SK-N-SH treated with all-trans-retinoic acid at 6 μM for 48 hours (cell line): Measurements from ENCODE around the gene ZDHHC5.
A peak's percentile ranks its signal among the peaks of the same experiment; 100 is the strongest.

Source experiments
- ATAC-seq: fragments of 200-7000 bp; cut with Tn5 transposase; 3 replicates; pipeline ENCODE4 v1.9.1; 2020; ENCODE audit warnings: mild to moderate bottlenecking, moderate library complexity
- ARNTL ChIP-seq: fragments of 450-650 bp; formaldehyde crosslinking; IDR thresholded peaks from 2 replicates; pipeline ENCODE4 v1.5.0; 2020; ENCODE audit warnings: low read depth, mild to moderate bottlenecking, moderate library complexity, borderline replicate concordance
- BACH2 ChIP-seq: fragments of 250-450 bp; sonication (Bioruptor Pico); IDR thresholded peaks from 2 replicates; pipeline ENCODE4 v1.9.0; 2021; ENCODE audit warnings: mild to moderate bottlenecking, borderline replicate concordance
- ESRRG ChIP-seq: fragments of 250-450 bp; sonication (Bioruptor Pico); IDR thresholded peaks from 2 replicates; pipeline ENCODE4 v1.6.1; 2021; ENCODE audit warnings: mild to moderate bottlenecking
- GLIS3 ChIP-seq: fragments of 250-450 bp; sonication (Bioruptor Pico); IDR thresholded peaks from 2 replicates; pipeline ENCODE4 v1.5.0; 2020; ENCODE audit warnings: mild to moderate bottlenecking, moderate library complexity
- OSR1 ChIP-seq: fragments of 250-450 bp; sonication (Bioruptor Pico); IDR thresholded peaks from 2 replicates; pipeline ENCODE4 v1.8.0; 2022; ENCODE audit warnings: moderate library complexity, mild to moderate bottlenecking, inconsistent platforms
- PPARA ChIP-seq: fragments of 250-450 bp; sonication (Bioruptor Pico); IDR thresholded peaks from 2 replicates; pipeline ENCODE4 v1.5.0; 2020; ENCODE audit warnings: mild to moderate bottlenecking, borderline replicate concordance
- RARB ChIP-seq: fragments of 250-450 bp; sonication (Bioruptor Pico); IDR thresholded peaks from 2 replicates; pipeline ENCODE4 v1.8.0; 2021; ENCODE audit warnings: mild to moderate bottlenecking, moderate library complexity
- SNAI2 ChIP-seq: fragments of 250-450 bp; sonication (Bioruptor Pico); IDR thresholded peaks from 2 replicates; pipeline ENCODE4 v1.5.0; 2020; ENCODE audit warnings: mild to moderate bottlenecking, moderate library complexity
- TCF4 ChIP-seq: fragments of 250-450 bp; sonication (Bioruptor Pico); IDR thresholded peaks from 2 replicates; pipeline ENCODE4 v1.8.0; 2021; ENCODE audit warnings: mild to moderate bottlenecking, moderate library complexity, borderline replicate concordance
- TOX ChIP-seq: fragments of 250-450 bp; sonication (Bioruptor Pico); IDR thresholded peaks from 2 replicates; pipeline ENCODE4 v1.8.0; 2021; ENCODE audit warnings: mild to moderate bottlenecking, moderate library complexity, borderline replicate concordance
- ZFP3 ChIP-seq: fragments of 250-450 bp; sonication (Bioruptor Pico); IDR thresholded peaks from 2 replicates; pipeline ENCODE4 v1.5.0; 2020; ENCODE audit warnings: mild to moderate bottlenecking, moderate library complexity
- ZFP30 ChIP-seq: fragments of 450-650 bp; formaldehyde crosslinking; IDR thresholded peaks from 2 replicates; pipeline ENCODE4 v1.5.0; 2022; ENCODE audit warnings: mild to moderate bottlenecking, moderate library complexity
- ZNF565 ChIP-seq: fragments of 450-650 bp; formaldehyde crosslinking; conservative IDR thresholded peaks from 2 replicates; pipeline ENCODE4 v1.5.0; 2020; ENCODE audit warnings: low read depth, mild to moderate bottlenecking, moderate library complexity
- ZNF70 ChIP-seq: fragments of 450-650 bp; formaldehyde crosslinking; IDR thresholded peaks from 2 replicates; pipeline ENCODE4 v1.5.0; 2020; ENCODE audit warnings: mild to moderate bottlenecking, moderate library complexity
- TF ChIP-seq, protein P1 (sequence below): fragments of 250-450 bp; sonication (Bioruptor Pico); IDR thresholded peaks from 2 replicates; pipeline ENCODE4 v1.8.0; 2021; ENCODE audit warnings: low read depth, mild to moderate bottlenecking, moderate library complexity, borderline replicate concordance
- TF ChIP-seq, protein P2 (sequence below): fragments of 250-450 bp; sonication (Bioruptor Pico); IDR thresholded peaks from 2 replicates; pipeline ENCODE4 v1.8.0; 2020; ENCODE audit warnings: mild to moderate bottlenecking, moderate library complexity, borderline replicate concordance
- TF ChIP-seq, protein P3 (sequence below): fragments of 250-450 bp; sonication (Bioruptor Pico); IDR thresholded peaks from 2 replicates; pipeline ENCODE4 v1.5.0; 2020; ENCODE audit warnings: mild to moderate bottlenecking, moderate library complexity
- TF ChIP-seq, protein P4 (sequence below): fragments of 250-450 bp; sonication (Bioruptor Pico); IDR thresholded peaks from 2 replicates; pipeline ENCODE4 v1.5.1; 2021; ENCODE audit warnings: mild to moderate bottlenecking, moderate library complexity
- TF ChIP-seq, protein P5 (sequence below): fragments of 250-450 bp; sonication (Bioruptor Pico); IDR thresholded peaks from 2 replicates; pipeline ENCODE4 v1.5.1; 2020; ENCODE audit warnings: low read depth, mild to moderate bottlenecking, moderate library complexity

Gene ZDHHC5

DNA sequence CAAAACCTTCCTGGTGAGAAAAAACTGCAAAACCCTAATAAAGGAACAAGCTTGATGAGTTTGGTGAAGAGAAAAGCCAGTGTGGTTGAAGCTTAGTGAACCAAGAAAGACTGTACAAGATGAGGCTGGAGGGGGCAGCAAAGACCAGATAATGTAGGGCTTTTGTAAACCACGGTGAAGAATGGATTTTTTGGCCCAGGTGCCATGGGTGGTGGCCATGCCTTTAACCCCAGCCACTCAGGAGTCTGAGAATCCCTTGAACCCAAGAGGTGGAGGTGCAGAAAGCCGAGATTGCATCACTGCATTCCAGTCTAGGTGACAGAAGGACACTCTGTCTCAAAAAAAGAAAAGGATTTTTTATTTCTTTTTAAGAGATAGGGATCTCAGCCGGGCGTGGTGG is 5.0 kb upstream of the ZDHHC5 start:
- TF ChIP-seq ESRRG (CRISPR knock-in tag), result no peak
- TF ChIP-seq, protein P1, sequence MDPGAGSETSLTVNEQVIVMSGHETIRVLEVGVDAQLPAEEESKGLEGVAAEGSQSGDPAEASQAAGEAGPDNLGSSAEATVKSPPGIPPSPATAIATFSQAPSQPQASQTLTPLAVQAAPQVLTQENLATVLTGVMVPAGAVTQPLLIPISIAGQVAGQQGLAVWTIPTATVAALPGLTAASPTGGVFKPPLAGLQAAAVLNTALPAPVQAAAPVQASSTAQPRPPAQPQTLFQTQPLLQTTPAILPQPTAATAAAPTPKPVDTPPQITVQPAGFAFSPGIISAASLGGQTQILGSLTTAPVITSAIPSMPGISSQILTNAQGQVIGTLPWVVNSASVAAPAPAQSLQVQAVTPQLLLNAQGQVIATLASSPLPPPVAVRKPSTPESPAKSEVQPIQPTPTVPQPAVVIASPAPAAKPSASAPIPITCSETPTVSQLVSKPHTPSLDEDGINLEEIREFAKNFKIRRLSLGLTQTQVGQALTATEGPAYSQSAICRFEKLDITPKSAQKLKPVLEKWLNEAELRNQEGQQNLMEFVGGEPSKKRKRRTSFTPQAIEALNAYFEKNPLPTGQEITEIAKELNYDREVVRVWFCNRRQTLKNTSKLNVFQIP (CRISPR knock-in tag), result no peak
- no peak for TF ChIP-seq ZNF70 (CRISPR knock-in tag)
- no peak for TF ChIP-seq RARB (CRISPR knock-in tag)
- no peak for TF ChIP-seq ZNF565 (CRISPR knock-in tag)
- TF ChIP-seq, protein P2, sequence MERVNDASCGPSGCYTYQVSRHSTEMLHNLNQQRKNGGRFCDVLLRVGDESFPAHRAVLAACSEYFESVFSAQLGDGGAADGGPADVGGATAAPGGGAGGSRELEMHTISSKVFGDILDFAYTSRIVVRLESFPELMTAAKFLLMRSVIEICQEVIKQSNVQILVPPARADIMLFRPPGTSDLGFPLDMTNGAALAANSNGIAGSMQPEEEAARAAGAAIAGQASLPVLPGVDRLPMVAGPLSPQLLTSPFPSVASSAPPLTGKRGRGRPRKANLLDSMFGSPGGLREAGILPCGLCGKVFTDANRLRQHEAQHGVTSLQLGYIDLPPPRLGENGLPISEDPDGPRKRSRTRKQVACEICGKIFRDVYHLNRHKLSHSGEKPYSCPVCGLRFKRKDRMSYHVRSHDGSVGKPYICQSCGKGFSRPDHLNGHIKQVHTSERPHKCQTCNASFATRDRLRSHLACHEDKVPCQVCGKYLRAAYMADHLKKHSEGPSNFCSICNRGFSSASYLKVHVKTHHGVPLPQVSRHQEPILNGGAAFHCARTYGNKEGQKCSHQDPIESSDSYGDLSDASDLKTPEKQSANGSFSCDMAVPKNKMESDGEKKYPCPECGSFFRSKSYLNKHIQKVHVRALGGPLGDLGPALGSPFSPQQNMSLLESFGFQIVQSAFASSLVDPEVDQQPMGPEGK, result no peak
- TF ChIP-seq ARNTL (CRISPR knock-in tag), result no peak
- TF ChIP-seq ZFP3 (CRISPR knock-in tag), result no peak
- TF ChIP-seq, protein P3, sequence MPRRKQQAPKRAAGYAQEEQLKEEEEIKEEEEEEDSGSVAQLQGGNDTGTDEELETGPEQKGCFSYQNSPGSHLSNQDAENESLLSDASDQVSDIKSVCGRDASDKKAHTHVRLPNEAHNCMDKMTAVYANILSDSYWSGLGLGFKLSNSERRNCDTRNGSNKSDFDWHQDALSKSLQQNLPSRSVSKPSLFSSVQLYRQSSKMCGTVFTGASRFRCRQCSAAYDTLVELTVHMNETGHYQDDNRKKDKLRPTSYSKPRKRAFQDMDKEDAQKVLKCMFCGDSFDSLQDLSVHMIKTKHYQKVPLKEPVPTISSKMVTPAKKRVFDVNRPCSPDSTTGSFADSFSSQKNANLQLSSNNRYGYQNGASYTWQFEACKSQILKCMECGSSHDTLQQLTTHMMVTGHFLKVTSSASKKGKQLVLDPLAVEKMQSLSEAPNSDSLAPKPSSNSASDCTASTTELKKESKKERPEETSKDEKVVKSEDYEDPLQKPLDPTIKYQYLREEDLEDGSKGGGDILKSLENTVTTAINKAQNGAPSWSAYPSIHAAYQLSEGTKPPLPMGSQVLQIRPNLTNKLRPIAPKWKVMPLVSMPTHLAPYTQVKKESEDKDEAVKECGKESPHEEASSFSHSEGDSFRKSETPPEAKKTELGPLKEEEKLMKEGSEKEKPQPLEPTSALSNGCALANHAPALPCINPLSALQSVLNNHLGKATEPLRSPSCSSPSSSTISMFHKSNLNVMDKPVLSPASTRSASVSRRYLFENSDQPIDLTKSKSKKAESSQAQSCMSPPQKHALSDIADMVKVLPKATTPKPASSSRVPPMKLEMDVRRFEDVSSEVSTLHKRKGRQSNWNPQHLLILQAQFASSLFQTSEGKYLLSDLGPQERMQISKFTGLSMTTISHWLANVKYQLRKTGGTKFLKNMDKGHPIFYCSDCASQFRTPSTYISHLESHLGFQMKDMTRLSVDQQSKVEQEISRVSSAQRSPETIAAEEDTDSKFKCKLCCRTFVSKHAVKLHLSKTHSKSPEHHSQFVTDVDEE (CRISPR knock-in tag), result no peak
- TF ChIP-seq BACH2, result no peak
- no peak for TF ChIP-seq TOX (CRISPR knock-in tag)
- TF ChIP-seq, protein P4, sequence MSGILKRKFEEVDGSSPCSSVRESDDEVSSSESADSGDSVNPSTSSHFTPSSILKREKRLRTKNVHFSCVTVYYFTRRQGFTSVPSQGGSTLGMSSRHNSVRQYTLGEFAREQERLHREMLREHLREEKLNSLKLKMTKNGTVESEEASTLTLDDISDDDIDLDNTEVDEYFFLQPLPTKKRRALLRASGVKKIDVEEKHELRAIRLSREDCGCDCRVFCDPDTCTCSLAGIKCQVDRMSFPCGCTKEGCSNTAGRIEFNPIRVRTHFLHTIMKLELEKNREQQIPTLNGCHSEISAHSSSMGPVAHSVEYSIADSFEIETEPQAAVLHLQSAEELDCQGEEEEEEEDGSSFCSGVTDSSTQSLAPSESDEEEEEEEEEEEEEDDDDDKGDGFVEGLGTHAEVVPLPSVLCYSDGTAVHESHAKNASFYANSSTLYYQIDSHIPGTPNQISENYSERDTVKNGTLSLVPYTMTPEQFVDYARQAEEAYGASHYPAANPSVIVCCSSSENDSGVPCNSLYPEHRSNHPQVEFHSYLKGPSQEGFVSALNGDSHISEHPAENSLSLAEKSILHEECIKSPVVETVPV (CRISPR knock-in tag), result no peak
- no peak for TF ChIP-seq ZFP30 (CRISPR knock-in tag)
- no peak for TF ChIP-seq SNAI2 (CRISPR knock-in tag)
- no peak for TF ChIP-seq TCF4 (CRISPR knock-in tag)
- TF ChIP-seq OSR1 (CRISPR knock-in tag), result no peak
- ATAC-seq, result no peak

DNA sequence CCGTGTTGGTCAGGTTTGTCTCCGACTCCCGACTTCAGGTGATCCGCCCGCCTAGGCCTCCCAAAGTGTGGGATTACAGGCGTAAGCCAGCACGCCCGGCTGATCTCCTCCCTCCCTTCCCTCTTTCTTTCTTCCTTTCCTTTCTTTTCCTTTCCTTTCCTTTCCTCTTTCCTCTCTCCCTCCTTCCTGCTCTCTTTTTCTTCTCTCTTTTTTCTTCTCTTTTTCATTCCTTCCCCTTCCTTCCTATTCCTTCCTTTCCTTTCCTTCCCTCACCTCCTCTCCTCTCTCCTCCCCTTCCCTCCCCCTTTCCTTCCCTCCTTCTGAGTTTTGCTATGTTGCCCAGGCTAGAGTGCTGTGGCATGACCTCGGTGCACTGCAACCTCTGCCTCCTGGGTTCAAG is 3.9 kb upstream of the ZDHHC5 start:
- no peak for ATAC-seq
- no peak for TF ChIP-seq ARNTL (CRISPR knock-in tag)
- no peak for TF ChIP-seq ZNF565 (CRISPR knock-in tag)
- no peak for TF ChIP-seq ZFP30 (CRISPR knock-in tag)

DNA sequence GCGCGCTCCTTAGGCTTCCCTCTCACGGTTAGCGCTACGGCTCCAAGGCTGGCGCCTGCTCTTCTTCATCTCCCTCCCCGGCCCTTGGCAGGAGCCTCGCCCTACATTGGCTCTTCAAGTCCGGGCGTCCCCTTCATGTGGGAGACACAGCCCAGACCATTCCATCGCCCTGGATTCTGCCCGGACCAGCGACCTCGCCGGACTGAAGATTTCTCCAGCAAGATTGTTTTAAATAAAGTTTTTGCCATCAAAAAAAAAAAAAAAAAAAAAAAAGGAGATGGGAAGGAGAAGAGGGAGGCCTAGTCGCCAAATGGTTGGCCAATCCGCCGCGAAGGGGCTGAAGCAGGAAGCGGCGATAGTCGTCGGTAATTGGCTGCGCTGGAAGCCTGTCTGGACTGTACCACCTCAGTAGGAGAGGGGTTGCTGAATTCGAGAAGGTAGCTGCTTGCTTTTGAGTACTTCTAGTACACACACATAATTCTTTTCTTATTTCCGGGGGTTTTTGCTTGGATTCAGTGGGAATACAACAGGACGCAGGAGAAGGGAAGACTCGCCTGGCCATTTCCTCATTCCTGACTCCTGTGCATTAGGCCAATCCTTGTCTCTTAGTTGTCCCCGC is 688 bp upstream of the ZDHHC5 start:
- ATAC-seq, result peak; percentile 83
- TF ChIP-seq ZFP30 (CRISPR knock-in tag) (no peak), GLIS3 (CRISPR knock-in tag) (no peak), PPARA (CRISPR knock-in tag) (no peak), SNAI2 (CRISPR knock-in tag) (no peak), RARB (CRISPR knock-in tag) (no peak)
- TF ChIP-seq, protein P3 (CRISPR knock-in tag), result no peak
- TF ChIP-seq, protein P4 (CRISPR knock-in tag), result no peak
- TF ChIP-seq, protein P5, sequence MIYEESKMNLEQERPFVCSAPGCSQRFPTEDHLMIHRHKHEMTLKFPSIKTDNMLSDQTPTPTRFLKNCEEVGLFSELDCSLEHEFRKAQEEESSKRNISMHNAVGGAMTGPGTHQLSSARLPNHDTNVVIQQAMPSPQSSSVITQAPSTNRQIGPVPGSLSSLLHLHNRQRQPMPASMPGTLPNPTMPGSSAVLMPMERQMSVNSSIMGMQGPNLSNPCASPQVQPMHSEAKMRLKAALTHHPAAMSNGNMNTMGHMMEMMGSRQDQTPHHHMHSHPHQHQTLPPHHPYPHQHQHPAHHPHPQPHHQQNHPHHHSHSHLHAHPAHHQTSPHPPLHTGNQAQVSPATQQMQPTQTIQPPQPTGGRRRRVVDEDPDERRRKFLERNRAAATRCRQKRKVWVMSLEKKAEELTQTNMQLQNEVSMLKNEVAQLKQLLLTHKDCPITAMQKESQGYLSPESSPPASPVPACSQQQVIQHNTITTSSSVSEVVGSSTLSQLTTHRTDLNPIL (CRISPR knock-in tag), result no peak
- TF ChIP-seq, all 23 proteins: peak for 0
